Measurements from ENCODE around the gene TRIM7.

Gene TRIM7

DNA sequence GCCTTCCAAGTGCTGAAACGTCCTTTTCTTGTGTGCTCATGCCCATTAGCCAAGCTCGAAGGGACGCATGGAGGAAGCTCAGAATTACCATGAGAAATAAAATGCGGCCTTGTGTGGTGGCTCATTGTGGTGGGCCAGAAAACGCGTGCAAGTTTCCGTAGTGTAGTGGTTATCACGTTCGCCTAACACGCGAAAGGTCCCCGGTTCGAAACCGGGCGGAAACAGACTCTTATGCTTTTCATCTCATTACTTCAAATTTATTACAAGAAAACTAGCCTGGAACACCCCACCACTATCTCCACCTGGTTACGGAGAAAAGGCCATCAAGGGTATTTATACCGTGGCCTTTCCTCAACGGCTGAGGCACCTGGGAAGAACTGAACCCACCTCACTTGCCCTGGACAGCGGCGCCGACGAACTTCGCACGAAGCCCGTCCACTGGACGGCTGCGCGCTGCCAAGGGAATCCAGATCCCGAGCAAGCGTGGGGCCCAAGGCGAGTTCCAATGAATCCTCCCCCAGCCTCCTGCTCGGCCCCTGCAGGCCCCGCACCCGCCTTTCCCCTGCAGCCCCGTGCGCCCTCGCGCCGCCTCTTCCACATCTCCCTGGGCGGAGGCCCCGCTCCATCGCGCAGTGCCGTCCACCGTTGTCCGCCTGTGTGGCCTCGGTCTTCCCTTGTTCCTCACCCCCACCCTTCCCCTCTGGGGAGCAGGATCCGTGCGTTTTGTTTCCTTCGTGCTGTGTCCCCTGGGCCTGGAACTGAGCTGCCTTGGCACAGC is 35.3 kb downstream of the TRIM7 start:
- DNase-seq, result peak; percentile 65

- DNase-seq, result peak; percentile 31
These were observed 36.3 kb downstream of the TRIM7 start for GRCh38 chr5:181168595-181169118.

DNA sequence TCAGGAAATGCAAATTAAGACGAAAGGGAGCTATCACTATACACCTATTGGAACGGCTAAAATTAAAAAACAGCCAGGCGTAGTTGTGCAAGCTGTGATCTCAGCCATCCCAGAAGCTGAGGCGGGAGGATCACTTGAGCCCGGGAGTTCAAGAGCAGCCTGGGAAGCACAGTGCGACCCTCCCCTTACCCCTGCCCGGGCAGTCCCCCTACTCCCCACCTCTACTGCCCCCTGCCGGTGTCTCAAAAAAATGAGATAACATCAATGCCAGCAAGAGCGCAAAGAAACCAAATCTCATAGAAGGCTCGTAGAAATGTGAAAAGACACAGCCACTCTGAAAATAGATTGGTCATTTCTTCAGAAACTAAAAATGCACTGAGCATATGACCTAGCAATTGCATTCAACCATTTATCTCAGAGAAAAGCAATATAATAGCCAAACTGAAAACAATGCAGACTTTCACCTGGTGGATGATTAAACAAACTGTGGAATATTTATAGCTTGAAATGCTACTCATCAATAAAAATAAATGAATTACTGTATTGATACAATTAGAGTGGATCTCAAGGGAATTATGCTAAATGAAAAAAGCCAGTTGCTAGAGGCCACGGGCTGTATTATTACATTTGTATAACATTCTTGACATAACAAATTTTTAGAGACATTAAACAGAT is 37.0 kb downstream of the TRIM7 start:
- peak; percentile 14 for DNase-seq

GRCh38 chr5:181166812-181167733 is 37.9 kb downstream of the TRIM7 start:
- no peak for DNase-seq

GRCh38 chr5:181164076-181164952 is 40.7 kb downstream of the TRIM7 start:
- no peak for DNase-seq

- no peak for DNase-seq
These were observed 41.4 kb downstream of the TRIM7 start for GRCh38 chr5:181163487-181164075.

GRCh38 chr5:181161534-181162175 is 43.3 kb downstream of the TRIM7 start:
- no peak for DNase-seq

- DNase-seq, result peak; percentile 10
These were observed 44.1 kb downstream of the TRIM7 start for GRCh38 chr5:181160755-181161533.

GRCh38 chr5:181160152-181160754 is 44.7 kb downstream of the TRIM7 start:
- DNase-seq, result no peak

GRCh38 chr5:181159286-181160151 is 45.5 kb downstream of the TRIM7 start:
- DNase-seq, result peak; percentile 61

DNA sequence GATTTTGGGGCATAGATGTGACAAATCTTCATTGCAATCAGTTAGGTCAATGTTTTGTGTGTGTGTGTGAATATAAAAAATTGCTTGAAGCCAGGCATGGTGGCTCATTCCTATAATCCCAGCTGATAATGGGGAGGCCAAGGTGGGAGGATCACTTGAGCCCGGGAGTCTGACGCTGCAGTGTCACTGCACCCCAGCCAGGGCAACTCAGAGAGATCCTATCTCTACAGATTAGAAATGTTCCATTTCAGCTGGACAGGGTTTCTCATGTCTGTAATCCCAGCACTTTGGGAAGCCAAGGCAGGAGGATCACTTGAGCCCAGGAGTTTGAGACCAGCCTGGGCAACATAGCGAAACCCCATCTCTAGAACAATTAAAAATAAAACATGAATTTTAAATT is 46.1 kb downstream of the TRIM7 start:
- no peak for DNase-seq

- no peak for DNase-seq
These were observed 48.2 kb downstream of the TRIM7 start for GRCh38 chr5:181156758-181157157.

DNA sequence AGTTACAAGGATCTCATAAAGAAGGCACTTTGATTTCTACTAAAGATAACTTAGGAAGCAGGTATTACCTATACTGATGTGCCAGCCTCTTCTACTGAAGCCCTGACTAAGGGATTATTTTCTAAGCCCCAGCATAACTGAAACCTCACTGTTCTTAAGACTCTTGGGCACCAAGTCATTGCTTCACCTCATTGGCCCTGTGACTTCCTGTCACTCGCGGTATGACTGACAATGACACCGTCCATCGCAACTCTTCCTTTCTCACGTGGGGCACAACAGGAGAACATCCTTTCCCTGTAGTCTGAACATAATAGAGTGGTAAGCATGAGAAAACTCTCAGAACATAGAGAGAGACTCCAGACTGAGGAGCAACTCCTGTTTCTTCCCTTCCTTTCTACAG is 51.2 kb downstream of the TRIM7 start:
- DNase-seq, result no peak

- DNase-seq, result no peak
These were observed 52.6 kb downstream of the TRIM7 start for GRCh38 chr5:181152406-181152805.

DNA sequence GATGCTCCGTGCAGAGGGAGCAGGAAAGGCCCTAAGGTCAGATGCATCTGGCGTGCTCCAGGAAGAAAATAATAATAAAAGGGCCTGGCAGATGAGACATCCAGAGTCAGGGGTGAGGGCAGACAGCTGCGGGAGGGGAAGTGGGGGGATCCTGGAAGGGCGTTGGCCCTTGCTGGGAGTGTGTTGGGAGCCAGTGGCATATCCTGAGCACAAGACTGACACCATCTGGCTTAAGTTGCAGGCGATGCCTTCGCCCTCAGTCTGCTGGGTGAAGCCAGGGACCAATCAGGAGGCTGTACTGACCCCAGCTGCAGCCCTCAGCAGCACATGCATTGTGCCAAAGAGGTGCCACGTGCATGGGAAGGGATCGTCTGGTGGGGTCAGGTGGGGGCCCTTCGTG is 53.9 kb downstream of the TRIM7 start:
- DNase-seq, result no peak

DNA sequence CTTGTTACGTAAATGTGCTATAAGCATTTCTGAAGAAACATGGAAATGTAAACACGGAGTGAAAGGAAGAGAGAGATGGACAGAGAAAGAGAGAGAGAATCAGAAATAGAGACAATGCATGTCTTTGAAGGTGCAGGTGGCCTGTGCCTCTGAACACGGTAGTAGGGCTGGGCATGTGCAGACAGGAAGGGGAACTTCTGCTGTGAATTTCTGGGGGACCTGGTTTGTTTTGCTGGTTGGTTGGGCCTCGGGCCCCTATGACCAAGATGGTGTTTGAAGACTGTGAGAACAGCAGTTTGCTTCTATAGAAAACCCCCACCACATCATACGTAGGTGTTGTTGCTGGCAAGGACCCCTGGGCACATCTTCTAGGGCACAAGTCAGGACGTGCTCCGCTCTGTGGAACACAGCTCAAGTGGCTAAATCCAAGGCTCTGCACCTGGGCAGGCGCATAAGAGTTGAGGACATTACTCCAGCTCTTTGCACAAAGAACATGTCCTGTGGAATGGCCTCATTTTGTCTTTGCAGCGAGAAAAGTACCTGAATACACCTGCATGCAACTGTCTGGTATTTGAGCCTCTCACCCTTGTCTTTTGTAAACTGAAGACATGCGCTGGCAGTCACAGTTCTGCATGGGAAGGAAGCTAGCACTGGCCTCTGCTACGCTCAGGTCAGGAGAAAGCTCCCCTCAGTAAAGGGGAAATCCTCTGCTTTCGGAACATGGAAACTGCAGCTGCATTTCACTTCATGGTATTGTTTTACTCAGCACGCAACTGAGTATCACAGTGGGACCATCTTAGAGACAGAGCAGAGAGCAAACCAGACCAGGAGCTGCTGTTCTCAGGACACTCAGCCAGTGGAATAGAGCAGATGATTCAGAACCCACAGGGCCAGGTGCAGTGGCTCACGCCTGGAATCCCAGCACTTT is 54.9 kb downstream of the TRIM7 start:
- no peak for DNase-seq

GRCh38 chr5:181149355-181149754 is 55.6 kb downstream of the TRIM7 start:
- DNase-seq, result no peak
